BLaER1 (cell line): ENCODE data around the gene ARSK.

Source experiments
- H3K27ac ChIP-seq: shearing (Covaris generic); formaldehyde crosslinking; 2 replicates; pipeline ENCODE4 v1.8.1; 2022
- H3K27me3 ChIP-seq: shearing (Covaris generic); formaldehyde crosslinking; 2 replicates; pipeline ENCODE4 v1.8.1; 2022
- H3K36me3 ChIP-seq: shearing (Covaris generic); formaldehyde crosslinking; 2 replicates; pipeline ENCODE4 v1.8.1; 2022
- H3K4me1 ChIP-seq: shearing (Covaris generic); formaldehyde crosslinking; 2 replicates; pipeline ENCODE4 v1.8.1; 2022
- H3K4me2 ChIP-seq: shearing (Covaris generic); formaldehyde crosslinking; 2 replicates; pipeline ENCODE4 v1.8.1; 2022
- H3K4me3 ChIP-seq: shearing (Covaris generic); formaldehyde crosslinking; 2 replicates; pipeline ENCODE4 v1.8.1; 2022
- H3K9ac ChIP-seq: shearing (Covaris generic); formaldehyde crosslinking; 2 replicates; pipeline ENCODE4 v1.8.1; 2022
- H3K9me3 ChIP-seq: shearing (Covaris generic); formaldehyde crosslinking; 2 replicates; pipeline ENCODE4 v1.8.1; 2022
- H4K20me1 ChIP-seq: shearing (Covaris generic); formaldehyde crosslinking; 2 replicates; pipeline ENCODE4 v1.8.1; 2022
- Cebpa-rat ChIP-seq: shearing (Covaris generic); IDR thresholded peaks from 2 replicates; pipeline ENCODE4 v1.8.1; 2022

The ARSK gene

DNA sequence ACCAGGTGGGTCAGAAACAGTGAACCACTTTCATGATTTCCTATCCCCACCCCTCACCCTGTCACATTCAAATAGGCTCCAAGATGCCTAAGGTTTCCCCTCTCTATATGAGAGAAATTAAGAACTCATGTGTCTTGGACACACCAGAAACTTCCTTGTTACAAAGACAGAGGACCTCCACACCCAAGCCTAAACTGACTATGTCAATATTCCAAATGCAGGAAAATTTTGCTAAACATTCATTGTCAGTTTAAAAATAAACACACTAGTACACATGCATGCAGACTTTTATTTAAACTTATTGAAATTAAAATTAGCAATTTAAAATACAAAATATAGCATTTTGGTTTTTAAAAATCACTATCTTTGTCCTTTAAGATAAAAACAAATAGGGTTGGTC, 26.3 kb upstream of the ARSK start:
- Histone ChIP-seq H3K27ac (no peak overlapping the region), H3K4me2 (no peak overlapping the region)

DNA sequence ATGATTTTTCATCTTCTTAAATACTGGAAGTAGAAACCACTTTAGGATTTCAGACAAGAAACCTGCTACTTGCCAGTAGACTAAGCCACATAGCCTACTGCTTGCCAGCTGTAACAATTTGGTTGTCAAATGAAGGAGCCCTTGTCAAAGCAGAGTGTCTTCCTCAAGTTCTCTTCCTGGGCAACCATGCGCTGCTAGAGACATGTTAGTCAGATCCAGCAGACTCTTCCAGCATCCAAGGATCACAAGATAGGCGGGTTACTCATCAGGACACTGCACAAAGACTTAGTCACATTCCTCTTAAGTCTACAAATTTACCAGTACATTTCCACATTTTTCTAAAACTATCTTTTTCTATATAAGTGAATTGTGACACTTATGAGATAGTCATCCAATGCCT, 24.5 kb upstream of the ARSK start:
- Histone ChIP-seq H3K9me3 (no peaks in the 10 kb centered on the region), H3K4me1 (no peaks in the 10 kb centered on the region), H3K9ac (no peak overlapping the region), H3K4me3 (no peak overlapping the region), H3K36me3 (peaks cover 79% of the 10 kb centered on the region), H3K27me3 (no peaks in the 10 kb centered on the region), H4K20me1 (peaks cover 38% of the 10 kb centered on the region), H3K4me2 (no peak overlapping the region), H3K27ac (no peak overlapping the region)
- no peak for TF ChIP-seq Cebpa-rat

More for the DNA sequence above, 26.3 kb upstream of the ARSK start:
- Histone ChIP-seq H3K9me3 (no peaks in the 10 kb centered on the region), H4K20me1 (peaks cover 25% of the 10 kb centered on the region), H3K27me3 (no peaks in the 10 kb centered on the region), H3K36me3 (peaks cover 73% of the 10 kb centered on the region), H3K4me3 (no peak overlapping the region), H3K4me1 (no peaks in the 10 kb centered on the region), H3K9ac (no peak overlapping the region)
- no peak for TF ChIP-seq Cebpa-rat

DNA sequence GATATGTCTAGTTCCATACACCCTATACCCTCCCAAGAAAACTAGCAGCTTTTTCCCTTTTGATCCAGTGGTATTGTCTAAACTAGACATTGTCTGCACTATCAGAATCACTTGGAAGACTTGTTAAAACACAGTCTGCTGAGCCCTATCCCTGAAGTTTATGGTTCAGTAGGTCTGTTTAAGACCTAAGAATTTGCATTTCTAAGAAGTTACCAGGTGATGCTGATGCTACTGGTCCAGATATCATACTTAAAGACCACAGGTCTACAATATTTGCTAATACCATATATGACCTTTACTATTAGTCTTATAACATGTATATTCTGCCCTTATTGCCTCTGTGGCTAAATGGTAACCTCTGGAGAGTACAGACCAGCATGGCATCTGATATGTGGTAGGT, 23.4 kb upstream of the ARSK start:
- no peak overlapping the region for H3K27ac ChIP-seq
- no peaks in the 10 kb centered on the region for H3K9me3 ChIP-seq
- peaks cover 86% of the 10 kb centered on the region for H3K36me3 ChIP-seq

DNA sequence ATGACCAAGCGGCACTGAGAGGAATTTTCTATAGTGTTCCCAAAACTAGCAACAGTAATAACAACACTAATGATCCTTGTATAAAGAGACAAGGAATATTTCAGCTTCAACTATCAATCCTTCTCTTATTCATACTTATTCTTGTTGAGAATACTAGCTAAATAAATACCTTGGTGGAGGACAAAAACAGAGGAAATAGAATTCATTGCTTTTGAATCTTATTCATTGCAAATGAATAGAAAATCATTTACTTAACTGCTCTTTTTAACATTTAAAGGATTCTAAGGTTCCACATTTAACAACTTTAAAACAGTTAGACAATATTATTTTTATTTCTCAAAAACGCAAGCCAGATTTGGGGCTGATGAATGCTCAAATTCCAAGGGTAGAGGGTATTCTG, 22.5 kb upstream of the ARSK start:
- Histone ChIP-seq H3K9me3 (no peaks in the 10 kb centered on the region), H3K36me3 (peaks cover 89% of the 10 kb centered on the region), H3K4me1 (no peaks in the 10 kb centered on the region), H3K4me3 (no peak overlapping the region), H3K9ac (no peak overlapping the region), H3K27ac (no peak overlapping the region), H3K27me3 (no peaks in the 10 kb centered on the region), H3K4me2 (no peak overlapping the region), H4K20me1 (peaks cover 38% of the 10 kb centered on the region)
- no peak for TF ChIP-seq Cebpa-rat

More for the DNA sequence above, 23.4 kb upstream of the ARSK start:
- H3K9ac ChIP-seq = no peak overlapping the region
- H3K4me2 ChIP-seq = no peak overlapping the region
- H3K4me3 ChIP-seq = no peak overlapping the region
- no peak for TF ChIP-seq Cebpa-rat
- H4K20me1 ChIP-seq = peaks cover 38% of the 10 kb centered on the region
- no peaks in the 10 kb centered on the region for H3K4me1 ChIP-seq
- no peaks in the 10 kb centered on the region for H3K27me3 ChIP-seq

DNA sequence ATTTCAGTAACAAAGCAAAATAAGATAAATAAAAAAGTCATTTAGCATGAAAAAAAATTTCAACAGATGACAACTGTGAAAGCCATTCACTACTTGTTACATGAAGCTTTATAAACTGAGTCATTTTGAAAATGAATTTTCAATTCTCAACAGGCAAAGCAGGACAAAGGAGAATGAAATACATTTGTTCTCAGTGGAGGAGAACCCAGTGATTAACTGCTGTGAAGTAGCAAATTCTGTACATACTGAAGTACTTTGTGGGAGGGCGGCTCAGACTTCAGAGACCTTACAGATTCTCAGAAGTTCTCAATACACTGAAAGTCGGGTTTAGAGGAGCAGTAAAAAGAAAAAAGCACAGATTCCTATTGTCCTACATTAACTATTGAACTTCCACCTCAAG, 21.8 kb upstream of the ARSK start:
- H3K27ac ChIP-seq = no peak overlapping the region

DNA sequence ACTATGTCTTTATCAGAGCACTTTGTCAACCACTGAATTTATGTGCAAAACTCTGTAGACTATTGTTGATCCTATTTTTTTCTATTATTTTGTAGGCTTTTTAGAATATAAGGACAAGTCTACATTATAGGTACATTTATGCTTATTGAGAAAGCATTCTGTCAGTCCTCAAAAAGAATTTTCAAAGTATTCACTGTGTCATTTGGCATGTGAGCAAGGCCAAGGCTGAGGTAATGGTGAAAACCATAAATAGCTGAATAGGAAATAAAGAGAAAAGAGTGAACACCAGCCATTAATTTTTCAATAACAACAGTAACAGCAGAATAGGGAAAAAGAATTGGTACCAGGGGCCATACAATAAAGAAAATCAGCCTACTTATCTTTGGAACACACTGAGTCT, 21.1 kb upstream of the ARSK start:
- Histone ChIP-seq H3K9me3 (no peaks in the 10 kb centered on the region), H3K27me3 (no peaks in the 10 kb centered on the region), H3K9ac (no peak overlapping the region), H3K36me3 (peaks cover 81% of the 10 kb centered on the region), H3K4me2 (no peak overlapping the region), H3K4me3 (no peak overlapping the region), H3K4me1 (no peaks in the 10 kb centered on the region), H3K27ac (no peak overlapping the region), H4K20me1 (peaks cover 38% of the 10 kb centered on the region)
- no peak for TF ChIP-seq Cebpa-rat

More for the DNA sequence above, 21.8 kb upstream of the ARSK start:
- Histone ChIP-seq H3K27me3 (no peaks in the 10 kb centered on the region), H3K4me2 (no peak overlapping the region), H3K36me3 (peaks cover 86% of the 10 kb centered on the region), H3K4me3 (no peak overlapping the region), H3K9me3 (no peaks in the 10 kb centered on the region), H4K20me1 (peaks cover 38% of the 10 kb centered on the region), H3K9ac (no peak overlapping the region), H3K4me1 (no peaks in the 10 kb centered on the region)
- no peak for TF ChIP-seq Cebpa-rat

DNA sequence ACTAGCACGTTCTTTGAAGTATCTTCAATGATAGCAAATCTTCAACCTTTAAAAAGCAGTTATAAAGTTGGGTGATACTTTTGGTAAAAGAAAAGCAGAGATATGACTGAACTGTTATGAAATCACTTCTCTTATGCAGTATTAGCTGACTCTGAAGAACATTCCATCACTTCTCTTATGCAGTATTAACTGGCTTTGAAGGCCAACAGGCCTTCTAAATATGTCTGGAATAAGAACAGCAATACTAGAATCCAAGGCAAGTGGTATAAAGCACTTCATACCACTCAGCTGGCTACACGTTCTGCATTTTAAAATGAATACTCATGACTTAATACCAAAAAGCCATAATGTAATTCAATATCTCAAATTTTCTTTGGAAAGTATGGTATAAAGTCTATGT, 17.4 kb upstream of the ARSK start:
- Histone ChIP-seq H3K4me1 (no peaks in the 10 kb centered on the region), H3K4me2 (no peak overlapping the region), H3K9me3 (no peaks in the 10 kb centered on the region), H3K27ac (no peak overlapping the region), H3K36me3 (peaks cover 84% of the 10 kb centered on the region), H4K20me1 (peaks cover 23% of the 10 kb centered on the region), H3K9ac (no peak overlapping the region), H3K27me3 (no peaks in the 10 kb centered on the region), H3K4me3 (no peak overlapping the region)
- no peak for TF ChIP-seq Cebpa-rat

DNA sequence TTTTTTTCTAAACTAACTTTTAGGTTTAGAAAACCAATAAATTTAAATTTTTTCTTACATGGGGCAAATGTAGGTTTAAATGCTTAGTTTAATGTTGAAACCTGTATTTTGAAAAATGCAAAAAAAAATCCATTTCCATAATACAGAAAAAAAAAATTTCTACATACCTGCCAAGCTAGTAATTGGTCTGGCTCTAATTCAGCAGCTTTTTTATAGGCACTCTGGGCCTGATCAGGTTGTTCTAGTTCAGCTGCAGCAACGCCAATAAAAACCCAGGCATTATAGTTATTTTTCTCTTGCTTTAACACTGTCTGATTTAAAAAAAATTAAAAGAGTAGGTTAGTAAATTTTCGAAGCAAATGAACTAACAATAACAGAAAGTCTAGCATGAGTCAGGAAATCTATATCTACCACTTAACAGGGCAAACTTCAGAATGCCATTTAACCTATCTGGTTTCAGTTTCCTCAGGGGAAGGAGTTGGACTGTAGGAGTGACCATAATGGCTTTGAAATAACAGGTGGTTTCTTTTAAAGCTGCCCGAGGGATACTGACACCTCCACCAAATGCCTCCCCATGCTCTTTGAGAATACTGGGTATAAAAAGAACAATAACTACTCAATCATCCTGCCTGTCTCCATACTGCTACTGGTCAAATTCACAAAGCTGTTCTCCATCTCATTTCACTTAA, 11.7 kb upstream of the ARSK start:
- no peak overlapping the region for H3K4me2 ChIP-seq
- no peak for TF ChIP-seq Cebpa-rat
- no peak overlapping the region for H3K4me3 ChIP-seq
- H3K9me3 ChIP-seq = no peaks in the 10 kb centered on the region
- no peak overlapping the region for H3K27ac ChIP-seq
- peaks cover 82% of the 10 kb centered on the region for H3K36me3 ChIP-seq
- H3K4me1 ChIP-seq = no peaks in the 10 kb centered on the region
- H4K20me1 ChIP-seq = peaks cover 29% of the 10 kb centered on the region; the same call in 1 of the 2 replicates
- H3K9ac ChIP-seq = no peak overlapping the region
- no peaks in the 10 kb centered on the region for H3K27me3 ChIP-seq

DNA sequence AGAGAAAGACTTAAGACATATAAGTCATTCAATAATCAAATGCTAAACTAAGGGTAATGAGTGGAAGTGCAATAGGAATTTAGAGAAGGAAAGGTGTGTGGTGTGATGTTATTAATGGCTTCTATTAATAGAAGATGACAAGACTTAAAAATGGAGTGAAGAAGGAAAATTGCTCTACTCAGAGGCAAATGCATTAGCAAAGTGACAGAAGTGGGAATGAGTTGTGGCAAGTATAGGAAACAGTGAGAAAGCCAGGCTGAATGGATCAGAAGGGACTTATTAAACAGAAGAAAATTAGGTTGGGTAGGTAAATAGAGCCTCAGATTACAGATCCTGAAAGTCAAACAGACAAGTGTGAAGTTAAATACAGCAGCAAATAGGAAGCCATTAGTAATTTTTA, 5.9 kb upstream of the ARSK start:
- Histone ChIP-seq H3K36me3 (peaks cover 60% of the 10 kb centered on the region), H3K27me3 (no peaks in the 10 kb centered on the region), H3K4me3 (no peak overlapping the region), H3K4me1 (peaks cover 15% of the 10 kb centered on the region), H3K27ac (no peak overlapping the region), H3K9ac (no peak overlapping the region), H4K20me1 (peaks cover 60% of the 10 kb centered on the region), H3K4me2 (no peak overlapping the region), H3K9me3 (no peaks in the 10 kb centered on the region)
- TF ChIP-seq Cebpa-rat = no peak

DNA sequence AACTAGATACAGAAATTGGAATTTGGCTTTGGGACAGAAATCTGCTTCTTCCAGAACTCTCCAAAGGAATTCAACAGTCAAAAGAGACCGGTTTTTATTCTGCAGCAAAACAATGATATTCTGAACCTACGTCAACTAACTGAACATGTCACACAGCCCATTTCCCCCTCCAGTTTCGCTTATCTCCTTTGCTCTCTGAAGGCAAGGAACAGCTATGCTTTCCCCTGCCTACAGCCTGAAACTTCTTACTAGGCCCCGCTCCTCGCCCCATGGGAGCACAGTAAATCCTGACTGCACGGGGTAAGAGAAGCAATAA, 612 bp upstream of the ARSK start:
- peaks cover 29% of the 10 kb centered on the region for H3K4me1 ChIP-seq
- peaks cover 16% of the 10 kb centered on the region for H3K36me3 ChIP-seq
- peak overlapping the region; percentile 84 for H3K9ac ChIP-seq
- no peaks in the 10 kb centered on the region for H3K9me3 ChIP-seq
- H3K4me3 ChIP-seq = peak overlapping the region; percentile 82
- H4K20me1 ChIP-seq = peaks cover 40% of the 10 kb centered on the region
- H3K27ac ChIP-seq = peak overlapping the region; percentile 56
- H3K4me2 ChIP-seq = peak overlapping the region; percentile 93
- no peak for TF ChIP-seq Cebpa-rat
- H3K27me3 ChIP-seq = no peaks in the 10 kb centered on the region

DNA sequence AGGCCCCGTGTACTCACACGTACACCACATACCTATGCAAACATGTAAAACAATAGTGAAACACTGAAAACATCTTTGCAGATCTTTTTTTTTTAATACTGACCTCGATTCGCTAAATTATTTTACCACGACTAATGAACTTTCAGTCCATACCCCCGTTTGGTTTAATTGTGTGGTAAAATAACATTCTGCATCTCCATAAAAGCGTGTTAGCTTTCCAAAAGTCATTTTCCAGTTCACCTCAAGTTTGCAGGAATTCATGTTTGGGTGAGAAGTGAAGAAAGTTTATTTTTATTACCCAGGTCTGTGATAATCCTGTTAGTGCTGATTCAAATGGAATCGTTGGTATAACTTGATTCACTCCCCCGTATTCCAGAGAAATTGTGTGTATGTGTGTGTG, 652 bp downstream of the ARSK start:
- Histone ChIP-seq H3K4me2 (peak overlapping the region; percentile 77), H3K27me3 (no peaks in the 10 kb centered on the region), H3K4me1 (peaks cover 29% of the 10 kb centered on the region), H3K4me3 (peak overlapping the region; percentile 82), H4K20me1 (peaks cover 35% of the 10 kb centered on the region), H3K36me3 (peaks cover 9% of the 10 kb centered on the region), H3K9ac (peak overlapping the region; percentile 84), H3K27ac (peak overlapping the region; percentile 81), H3K9me3 (no peaks in the 10 kb centered on the region)
- TF ChIP-seq Cebpa-rat = no peak
